GM10266 (cell line): ENCODE results near the gene HTRA3.
A peak's percentile ranks its signal among the peaks of the same experiment; 100 is the strongest.

Experiments used
- DNase-seq: peaks from one replicate; pipeline ENCODE4 v3.0.0; 2012; ENCODE audit errors: extremely low spot score
- CTCF ChIP-seq: IDR thresholded peaks from 2 replicates; pipeline ENCODE4 v1.5.1; 2012; ENCODE audit warnings: mild to moderate bottlenecking, low read depth; ENCODE audit not compliant: control insufficient read depth, insufficient read depth; ENCODE audit errors: missing control alignments

HTRA3 gene

GRCh38 chr4:8316911-8317351 is 47.4 kb downstream of the HTRA3 start:
- DNase-seq, result no peak
- no peak for TF ChIP-seq CTCF

- no peak for TF ChIP-seq CTCF
These were observed 47.9 kb downstream of the HTRA3 start for GRCh38 chr4:8317474-8317873.

GRCh38 chr4:8318509-8318908 is 49.0 kb downstream of the HTRA3 start:
- TF ChIP-seq CTCF, result no peak

More at GRCh38 chr4:8317474-8317873, 47.9 kb downstream of the HTRA3 start:
- no peak for DNase-seq

GRCh38 chr4:8319061-8319460 is 49.5 kb downstream of the HTRA3 start:
- DNase-seq, result no peak
- no peak for TF ChIP-seq CTCF

More at GRCh38 chr4:8318509-8318908, 49.0 kb downstream of the HTRA3 start:
- no peak for DNase-seq

- DNase-seq, result no peak
- TF ChIP-seq CTCF, result no peak
These were observed 50.3 kb downstream of the HTRA3 start for GRCh38 chr4:8319731-8320385.

- TF ChIP-seq CTCF, result peak; percentile 25
- no peak for DNase-seq
These were observed 50.8 kb downstream of the HTRA3 start for GRCh38 chr4:8320386-8320750.

GRCh38 chr4:8321220-8321619 is 51.7 kb downstream of the HTRA3 start:
- no peak for TF ChIP-seq CTCF
- DNase-seq, result no peak
